Lower lobe of right lung (tissue), 2 donors: ENCODE data around the gene THSD4. TPM values are rescaled to one million over a fixed set of nuclear protein-coding genes. Genes with fewer than 3 reads are reported as not detected.
A peak's percentile ranks its signal among the peaks of the same experiment; 100 is the strongest.

Experiments
- ATAC-seq, 2 donors: fragments of 200-7000 bp; cut with Tn5 transposase; one replicate each; pipeline ENCODE4 v1.9.1; 2020 to 2022; ENCODE audit warnings: mild to moderate bottlenecking in 2 of 2, moderate library complexity in 2 of 2
- DNase-seq: peaks from one replicate; pipeline ENCODE4 v3.0.0-alpha.2; 2020
- H3K27ac ChIP-seq: fragments of 200-600 bp; one replicate; pipeline ENCODE4 v1.8.0; 2022
- H3K27me3 ChIP-seq: fragments of 200-600 bp; one replicate; pipeline ENCODE4 v1.8.0; 2022; ENCODE audit warnings: low read depth
- H3K36me3 ChIP-seq: fragments of 200-600 bp; one replicate; pipeline ENCODE4 v1.8.0; 2022; ENCODE audit warnings: mild to moderate bottlenecking
- H3K4me1 ChIP-seq: fragments of 200-600 bp; one replicate; pipeline ENCODE4 v1.8.0; 2022
- H3K4me3 ChIP-seq: fragments of 200-600 bp; one replicate; pipeline ENCODE4 v1.8.0; 2022; ENCODE audit warnings: mild to moderate bottlenecking
- H3K9me3 ChIP-seq: fragments of 200-600 bp; one replicate; pipeline ENCODE4 v1.8.0; 2022
- CTCF ChIP-seq: fragments of 200-600 bp; IDR thresholded peaks from one replicate; pipeline ENCODE4 v1.8.0; 2022; ENCODE audit warnings: antibody characterized with exemption, mild to moderate bottlenecking
- intact Hi-C: fragments of 100-400 bp; cut with DNase I; formaldehyde crosslinking; loops from one replicate; pipeline ENCODE4 v1.11.0; 2022
- total RNA-seq: library from RNA; stranded (reverse); fragmentation: NEBNext Ultra II Directional; extraction: Animal tissue kit (Norgen Biotek cat#: 25700); gene quantifications from one replicate; pipeline ENCODE4 v1.2.1, GENCODE V29; 2021
- donor health status: DM: no; HTN: yes; CAD: no; lungs with severe emphysema.

THSD4 gene
- total RNA-seq, 1 donor from 2014 or later, result 18.2 TPM

GRCh38 chr15:71595846-71596553 lies 480.7 kb downstream of the THSD4 start:
- intact Hi-C loops, result no loop called here

GRCh38 chr15:71596672-71597071 lies 481.4 kb downstream of the THSD4 start:
- no peak overlapping the region for H3K4me3 ChIP-seq
- H3K36me3 ChIP-seq, result no peaks in the 10 kb centered on the region
- DNase-seq (peak; percentile 58), ATAC-seq (peak; percentile 73 to 82)
- H3K4me1 ChIP-seq, result peaks cover 31% of the 10 kb centered on the region
- H3K27ac ChIP-seq, result peak overlapping the region; percentile 64
- intact Hi-C loops, result no loop called here
- H3K27me3 ChIP-seq, result no peaks in the 10 kb centered on the region
- no peak for TF ChIP-seq CTCF
- no peaks in the 10 kb centered on the region for H3K9me3 ChIP-seq

More at GRCh38 chr15:71595846-71596553, 480.7 kb downstream of the THSD4 start:
- no peaks in the 10 kb centered on the region for H3K27me3 ChIP-seq
- DNase-seq, result no peak
- ATAC-seq, result no peak
- H3K36me3 ChIP-seq, result no peaks in the 10 kb centered on the region
- no peak overlapping the region for H3K4me3 ChIP-seq
- H3K9me3 ChIP-seq, result no peaks in the 10 kb centered on the region
- no peak for TF ChIP-seq CTCF
- peaks cover 31% of the 10 kb centered on the region for H3K4me1 ChIP-seq
- peak overlapping the region; percentile 64 for H3K27ac ChIP-seq

- Histone ChIP-seq H3K9me3 (no peaks in the 10 kb centered on the region), H3K36me3 (no peaks in the 10 kb centered on the region), H3K27ac (peak overlapping the region; percentile 64), H3K4me1 (peaks cover 31% of the 10 kb centered on the region), H3K4me3 (no peak overlapping the region), H3K27me3 (no peaks in the 10 kb centered on the region)
- TF ChIP-seq CTCF, result no peak
- DNase-seq, result no peak
- intact Hi-C loops, result no loop called here
- no peak for ATAC-seq
Measured at GRCh38 chr15:71597126-71597525, 481.9 kb downstream of the THSD4 start.

GRCh38 chr15:71597637-71598036 lies 482.4 kb downstream of the THSD4 start:
- TF ChIP-seq CTCF, result no peak
- Histone ChIP-seq H3K4me1 (peaks cover 31% of the 10 kb centered on the region), H3K9me3 (no peaks in the 10 kb centered on the region), H3K27me3 (no peaks in the 10 kb centered on the region), H3K27ac (peak overlapping the region; percentile 64), H3K36me3 (no peaks in the 10 kb centered on the region), H3K4me3 (no peak overlapping the region)
- intact Hi-C loops, result no loop called here
- no peak for DNase-seq
- no peak for ATAC-seq

GRCh38 chr15:71598741-71599140 lies 483.5 kb downstream of the THSD4 start:
- Histone ChIP-seq H3K9me3 (no peaks in the 10 kb centered on the region), H3K27me3 (no peaks in the 10 kb centered on the region), H3K36me3 (no peaks in the 10 kb centered on the region), H3K27ac (peak overlapping the region; percentile 43), H3K4me3 (no peak overlapping the region), H3K4me1 (peaks cover 31% of the 10 kb centered on the region)
- intact Hi-C loops, result no loop called here
- no peak for TF ChIP-seq CTCF
- DNase-seq, result no peak
- ATAC-seq, result no peak
